HEK293 (cell line): ENCODE results near the gene MEGF6.

Experiments used
- CTCF ChIA-PET: fragments of 350-600 bp; formaldehyde crosslinking; extraction: SDS; loops from one replicate; lab custom pipeline; 2021; ENCODE audit warnings: antibody characterized with exemption; lab: Yijun Ruan, JAX
- POLR2A ChIA-PET: fragments of 300-600 bp; formaldehyde crosslinking; extraction: SDS; loops from one replicate; lab custom pipeline; 2020; ENCODE audit warnings: antibody characterized with exemption, inconsistent platforms; lab: Yijun Ruan, JAX
- H3K27ac ChIP-seq: fragments of 200-500 bp; sonication (Bioruptor generic); 2 replicates; pipeline ENCODE4 v1.5.1; 2014; ENCODE audit warnings: low read depth, low read length, control low read depth, inconsistent platforms; ENCODE audit errors: extremely low read depth
- H3K36me3 ChIP-seq, 2 experiments: fragments of 200-500 bp in 1 of 2; sonication (Bioruptor generic) in 1 of 2; 1 replicate in 1 of 2; 2 replicates in 1 of 2; pipeline ENCODE4 v1.5.1; 2014 to 2017; ENCODE audit warnings: inconsistent platforms in 2 of 2, low read length in 2 of 2; ENCODE audit not compliant: control insufficient read depth in 2 of 2, insufficient read depth in 1 of 2
- H3K4me1 ChIP-seq: fragments of 200-500 bp; sonication (Bioruptor generic); 2 replicates; pipeline ENCODE4 v1.5.1; 2014; ENCODE audit warnings: mild to moderate bottlenecking, low read length, inconsistent platforms; ENCODE audit not compliant: control insufficient read depth, insufficient read depth
- H3K4me3 ChIP-seq: 2 replicates; pipeline ENCODE4 v1.5.1; 2011; ENCODE audit warnings: low read depth, mild to moderate bottlenecking, control low read depth, low read length, moderate library complexity
- H3K9me3 ChIP-seq: fragments of 200-500 bp; sonication (Bioruptor generic); 2 replicates; pipeline ENCODE4 v1.5.1; 2014; ENCODE audit warnings: low read depth, low read length, inconsistent platforms; ENCODE audit not compliant: control insufficient read depth, insufficient read depth
- FEZF1 ChIP-seq: fragments of 450-650 bp; formaldehyde crosslinking; IDR thresholded peaks from 2 replicates; pipeline ENCODE4 v1.5.1; 2016; ENCODE audit warnings: missing biosample characterization, missing genetic modification characterization
- GLIS2 ChIP-seq: fragments of 450-650 bp; formaldehyde crosslinking; IDR thresholded peaks from 2 replicates; pipeline ENCODE4 v1.5.1; 2016; ENCODE audit warnings: missing biosample characterization, missing genetic modification characterization
- KLF17 ChIP-seq: fragments of 450-650 bp; formaldehyde crosslinking; IDR thresholded peaks from 2 replicates; pipeline ENCODE4 v1.5.1; 2016; ENCODE audit warnings: missing biosample characterization, missing genetic modification characterization
- SALL2 ChIP-seq: fragments of 450-650 bp; formaldehyde crosslinking; IDR thresholded peaks from 2 replicates; pipeline ENCODE4 v1.5.0; 2017; ENCODE audit warnings: missing biosample characterization, mild to moderate bottlenecking, missing genetic modification characterization, borderline replicate concordance
- SCRT1 ChIP-seq: fragments of 450-650 bp; formaldehyde crosslinking; IDR thresholded peaks from 2 replicates; pipeline ENCODE4 v1.5.1; 2016; ENCODE audit warnings: missing biosample characterization, missing genetic modification characterization, borderline replicate concordance
- ZNF121 ChIP-seq: fragments of 450-650 bp; formaldehyde crosslinking; IDR thresholded peaks from 2 replicates; pipeline ENCODE4 v1.5.1; 2016; ENCODE audit warnings: missing biosample characterization, missing genetic modification characterization
- ZNF133 ChIP-seq: fragments of 450-650 bp; formaldehyde crosslinking; IDR thresholded peaks from 2 replicates; pipeline ENCODE4 v1.5.1; 2016; ENCODE audit warnings: missing biosample characterization, missing genetic modification characterization
- ZNF146 ChIP-seq: fragments of 450-650 bp; formaldehyde crosslinking; IDR thresholded peaks from 2 replicates; pipeline ENCODE4 v1.5.1; 2016; ENCODE audit warnings: missing biosample characterization, missing genetic modification characterization
- ZNF16 ChIP-seq: fragments of 450-650 bp; formaldehyde crosslinking; IDR thresholded peaks from 2 replicates; pipeline ENCODE4 v1.5.1; 2016; ENCODE audit warnings: low read depth, missing biosample characterization, missing genetic modification characterization
- ZNF18 ChIP-seq: fragments of 450-650 bp; formaldehyde crosslinking; IDR thresholded peaks from 2 replicates; pipeline ENCODE4 v1.5.1; 2016; ENCODE audit warnings: missing biosample characterization, missing genetic modification characterization
- ZNF184 ChIP-seq: fragments of 450-650 bp; IDR thresholded peaks from 2 replicates; pipeline ENCODE4 v1.5.1; 2018; ENCODE audit warnings: missing biosample characterization, mild to moderate bottlenecking, missing genetic modification characterization
- ZNF2 ChIP-seq: fragments of 450-650 bp; formaldehyde crosslinking; IDR thresholded peaks from 2 replicates; pipeline ENCODE4 v1.5.1; 2016; ENCODE audit warnings: missing biosample characterization, missing genetic modification characterization
- ZNF211 ChIP-seq: fragments of 450-650 bp; formaldehyde crosslinking; IDR thresholded peaks from 2 replicates; pipeline ENCODE4 v1.5.1; 2016; ENCODE audit warnings: low read depth, missing biosample characterization, missing genetic modification characterization
- ZNF23 ChIP-seq: fragments of 450-650 bp; formaldehyde crosslinking; IDR thresholded peaks from 2 replicates; pipeline ENCODE4 v1.5.1; 2016; ENCODE audit warnings: missing biosample characterization, missing genetic modification characterization, borderline replicate concordance
- ZNF248 ChIP-seq: fragments of 450-650 bp; formaldehyde crosslinking; IDR thresholded peaks from 2 replicates; pipeline ENCODE4 v1.5.1; 2017; ENCODE audit warnings: missing biosample characterization, missing genetic modification characterization
- ZNF266 ChIP-seq: fragments of 450-650 bp; formaldehyde crosslinking; IDR thresholded peaks from 2 replicates; pipeline ENCODE4 v1.5.1; 2016; ENCODE audit warnings: missing biosample characterization, missing genetic modification characterization, low read depth
- ZNF324 ChIP-seq: fragments of 450-650 bp; formaldehyde crosslinking; IDR thresholded peaks from 2 replicates; pipeline ENCODE4 v1.5.1; 2016; ENCODE audit warnings: missing biosample characterization, missing genetic modification characterization
- ZNF433 ChIP-seq: fragments of 450-650 bp; formaldehyde crosslinking; IDR thresholded peaks from 2 replicates; pipeline ENCODE4 v1.5.1; 2016; ENCODE audit warnings: missing biosample characterization, missing genetic modification characterization, low read depth
- ZNF513 ChIP-seq: fragments of 450-650 bp; IDR thresholded peaks from 2 replicates; pipeline ENCODE4 v1.5.1; 2018; ENCODE audit warnings: missing biosample characterization, missing genetic modification characterization
- ZNF544 ChIP-seq: fragments of 450-650 bp; formaldehyde crosslinking; IDR thresholded peaks from 2 replicates; pipeline ENCODE4 v1.5.0; 2017; ENCODE audit warnings: missing biosample characterization, missing genetic modification characterization
- ZNF549 ChIP-seq: fragments of 450-650 bp; IDR thresholded peaks from 2 replicates; pipeline ENCODE4 v1.5.1; 2018; ENCODE audit warnings: missing biosample characterization, missing genetic modification characterization, mild to moderate bottlenecking, inconsistent platforms, moderate library complexity
- ZNF560 ChIP-seq: fragments of 450-650 bp; formaldehyde crosslinking; IDR thresholded peaks from 2 replicates; pipeline ENCODE4 v1.5.1; 2017; ENCODE audit warnings: missing biosample characterization, missing genetic modification characterization, borderline replicate concordance
- ZNF596 ChIP-seq: fragments of 450-650 bp; IDR thresholded peaks from 2 replicates; pipeline ENCODE4 v1.5.0; 2018; ENCODE audit warnings: missing biosample characterization, mild to moderate bottlenecking, missing genetic modification characterization, moderate library complexity
- ZNF600 ChIP-seq: fragments of 450-650 bp; formaldehyde crosslinking; IDR thresholded peaks from 2 replicates; pipeline ENCODE4 v1.5.1; 2016; ENCODE audit warnings: missing biosample characterization, missing genetic modification characterization
- ZNF610 ChIP-seq: fragments of 450-650 bp; formaldehyde crosslinking; IDR thresholded peaks from 2 replicates; pipeline ENCODE4 v1.5.1; 2016; ENCODE audit warnings: missing biosample characterization, missing genetic modification characterization, borderline replicate concordance
- ZNF639 ChIP-seq: fragments of 450-650 bp; formaldehyde crosslinking; IDR thresholded peaks from 2 replicates; pipeline ENCODE4 v1.5.1; 2016; ENCODE audit warnings: missing biosample characterization, missing genetic modification characterization
- ZNF658 ChIP-seq: fragments of 450-650 bp; formaldehyde crosslinking; IDR thresholded peaks from 2 replicates; pipeline ENCODE4; 2016; ENCODE audit warnings: missing biosample characterization, missing genetic modification characterization
- ZNF670 ChIP-seq: fragments of 450-650 bp; formaldehyde crosslinking; IDR thresholded peaks from 2 replicates; pipeline ENCODE4 v1.5.1; 2016; ENCODE audit warnings: missing biosample characterization, missing genetic modification characterization, low read depth
- ZNF747 ChIP-seq: fragments of 450-650 bp; formaldehyde crosslinking; IDR thresholded peaks from 2 replicates; pipeline ENCODE4 v1.5.1; 2016; ENCODE audit warnings: missing biosample characterization, missing genetic modification characterization
- ZNF785 ChIP-seq: fragments of 450-650 bp; formaldehyde crosslinking; IDR thresholded peaks from 2 replicates; pipeline ENCODE4 v1.5.1; 2016; ENCODE audit warnings: missing biosample characterization, missing genetic modification characterization
- ZSCAN18 ChIP-seq: fragments of 450-650 bp; formaldehyde crosslinking; IDR thresholded peaks from 2 replicates; pipeline ENCODE4 v1.5.1; 2016; ENCODE audit warnings: missing biosample characterization, missing genetic modification characterization

The MEGF6 gene

GRCh38 chr1:3485016-3485415, 126.3 kb downstream of the MEGF6 start:
- no peak overlapping the region for H3K27ac ChIP-seq
- POLR2A ChIA-PET = no interaction called here
- CTCF ChIA-PET = interaction anchor here (0.6 to 3.0 kb wide), 17 partner anchors 12 to 384 kb away, joined by 3 to 51 read pairs (median 3); partner anchors contain the start of gene LRRC47

GRCh38 chr1:3483801-3484444, 127.4 kb downstream of the MEGF6 start:
- no peaks in the 10 kb centered on the region for H3K9me3 ChIP-seq
- ChIA-PET CTCF (interaction anchor here (0.6 to 3.0 kb wide), 15 partner anchors 11 to 312 kb away, joined by 3 to 51 read pairs (median 3); partner anchors contain the start of gene LRRC47), POLR2A (no interaction called here)
- no peak overlapping the region for H3K27ac ChIP-seq
- H3K4me1 ChIP-seq = no peaks in the 10 kb centered on the region
- H3K36me3 ChIP-seq = no peaks in the 10 kb centered on the region
- H3K4me3 ChIP-seq = no peak overlapping the region
- TF ChIP-seq ZNF16 (tag by site-specific recombination) (no peak), ZNF670 (no peak), ZNF600 (tag by site-specific recombination) (peak; percentile 69), ZNF639 (tag by site-specific recombination) (no peak), ZNF248 (tag by site-specific recombination) (no peak), ZNF211 (tag by site-specific recombination) (no peak), ZNF121 (tag by site-specific recombination) (no peak), KLF17 (tag by site-specific recombination) (no peak), ZNF184 (no peak), SCRT1 (tag by site-specific recombination) (peak; percentile 29; the same call in 1 of the 2 replicates), ZNF544 (no peak), ZNF658 (no peak), ZNF513 (tag by site-specific recombination) (no peak), ZNF596 (tag by site-specific recombination) (no peak), ZNF785 (tag by site-specific recombination) (no peak), ZNF549 (tag by site-specific recombination) (no peak), ZNF133 (tag by site-specific recombination) (no peak), ZNF433 (tag by site-specific recombination) (no peak), ZSCAN18 (tag by site-specific recombination) (no peak), ZNF610 (tag by site-specific recombination) (no peak), ZNF324 (no peak), ZNF23 (tag by site-specific recombination) (no peak), ZNF146 (tag by site-specific recombination) (no peak), ZNF18 (tag by site-specific recombination) (no peak), ZNF560 (tag by site-specific recombination) (no peak), SALL2 (tag by site-specific recombination) (no peak), ZNF266 (tag by site-specific recombination) (no peak), ZNF2 (tag by site-specific recombination) (peak; percentile 34; the same call in 1 of the 2 replicates)

More at GRCh38 chr1:3485016-3485415, 126.3 kb downstream of the MEGF6 start:
- H3K4me1 ChIP-seq = no peaks in the 10 kb centered on the region
- H3K9me3 ChIP-seq = no peaks in the 10 kb centered on the region
- TF ChIP-seq ZNF600 (tag by site-specific recombination) (no peak), GLIS2 (tag by site-specific recombination) (no peak), ZNF747 (tag by site-specific recombination) (no peak), FEZF1 (tag by site-specific recombination) (no peak)
- no peaks in the 10 kb centered on the region for H3K36me3 ChIP-seq
- H3K4me3 ChIP-seq = no peak overlapping the region
